SK-N-SH treated with all-trans-retinoic acid at 6 μM for 48 hours (cell line): Measurements from ENCODE around the gene TRNT1.

Experiments
- ATAC-seq: fragments of 200-7000 bp; cut with Tn5 transposase; 3 replicates; pipeline ENCODE4 v1.9.1; 2020; ENCODE audit warnings: mild to moderate bottlenecking, moderate library complexity
- ARNTL ChIP-seq: fragments of 450-650 bp; formaldehyde crosslinking; IDR thresholded peaks from 2 replicates; pipeline ENCODE4 v1.5.0; 2020; ENCODE audit warnings: low read depth, mild to moderate bottlenecking, moderate library complexity, borderline replicate concordance
- BACH2 ChIP-seq: fragments of 250-450 bp; sonication (Bioruptor Pico); IDR thresholded peaks from 2 replicates; pipeline ENCODE4 v1.9.0; 2021; ENCODE audit warnings: mild to moderate bottlenecking, borderline replicate concordance
- CSDC2 ChIP-seq: fragments of 250-450 bp; sonication (Bioruptor Pico); IDR thresholded peaks from 2 replicates; pipeline ENCODE4 v1.5.0; 2020; ENCODE audit warnings: mild to moderate bottlenecking, moderate library complexity
- ESRRG ChIP-seq: fragments of 250-450 bp; sonication (Bioruptor Pico); IDR thresholded peaks from 2 replicates; pipeline ENCODE4 v1.6.1; 2021; ENCODE audit warnings: mild to moderate bottlenecking
- GLIS3 ChIP-seq: fragments of 250-450 bp; sonication (Bioruptor Pico); IDR thresholded peaks from 2 replicates; pipeline ENCODE4 v1.5.0; 2020; ENCODE audit warnings: mild to moderate bottlenecking, moderate library complexity
- ISL1 ChIP-seq: fragments of 250-450 bp; sonication (Bioruptor Pico); IDR thresholded peaks from 2 replicates; pipeline ENCODE4 v2.1.2; 2022; ENCODE audit warnings: mild to moderate bottlenecking, moderate library complexity
- OSR1 ChIP-seq: fragments of 250-450 bp; sonication (Bioruptor Pico); IDR thresholded peaks from 2 replicates; pipeline ENCODE4 v1.8.0; 2022; ENCODE audit warnings: moderate library complexity, mild to moderate bottlenecking, inconsistent platforms
- PPARA ChIP-seq: fragments of 250-450 bp; sonication (Bioruptor Pico); IDR thresholded peaks from 2 replicates; pipeline ENCODE4 v1.5.0; 2020; ENCODE audit warnings: mild to moderate bottlenecking, borderline replicate concordance
- SNAI2 ChIP-seq: fragments of 250-450 bp; sonication (Bioruptor Pico); IDR thresholded peaks from 2 replicates; pipeline ENCODE4 v1.5.0; 2020; ENCODE audit warnings: mild to moderate bottlenecking, moderate library complexity
- TCF4 ChIP-seq: fragments of 250-450 bp; sonication (Bioruptor Pico); IDR thresholded peaks from 2 replicates; pipeline ENCODE4 v1.8.0; 2021; ENCODE audit warnings: mild to moderate bottlenecking, moderate library complexity, borderline replicate concordance
- TOX ChIP-seq: fragments of 250-450 bp; sonication (Bioruptor Pico); IDR thresholded peaks from 2 replicates; pipeline ENCODE4 v1.8.0; 2021; ENCODE audit warnings: mild to moderate bottlenecking, moderate library complexity, borderline replicate concordance
- ZFP3 ChIP-seq: fragments of 250-450 bp; sonication (Bioruptor Pico); IDR thresholded peaks from 2 replicates; pipeline ENCODE4 v1.5.0; 2020; ENCODE audit warnings: mild to moderate bottlenecking, moderate library complexity
- ZFP30 ChIP-seq: fragments of 450-650 bp; formaldehyde crosslinking; IDR thresholded peaks from 2 replicates; pipeline ENCODE4 v1.5.0; 2022; ENCODE audit warnings: mild to moderate bottlenecking, moderate library complexity
- ZNF565 ChIP-seq: fragments of 450-650 bp; formaldehyde crosslinking; conservative IDR thresholded peaks from 2 replicates; pipeline ENCODE4 v1.5.0; 2020; ENCODE audit warnings: low read depth, mild to moderate bottlenecking, moderate library complexity
- ZNF70 ChIP-seq: fragments of 450-650 bp; formaldehyde crosslinking; IDR thresholded peaks from 2 replicates; pipeline ENCODE4 v1.5.0; 2020; ENCODE audit warnings: mild to moderate bottlenecking, moderate library complexity
- TF ChIP-seq, protein P1 (sequence below): fragments of 250-450 bp; sonication (Bioruptor Pico); IDR thresholded peaks from 2 replicates; pipeline ENCODE4 v1.8.0; 2021; ENCODE audit warnings: low read depth, mild to moderate bottlenecking, moderate library complexity, borderline replicate concordance
- TF ChIP-seq, protein P2 (sequence below): fragments of 250-450 bp; sonication (Bioruptor Pico); IDR thresholded peaks from 2 replicates; pipeline ENCODE4 v1.5.0; 2020; ENCODE audit warnings: mild to moderate bottlenecking, moderate library complexity
- TF ChIP-seq, protein P3 (sequence below): fragments of 250-450 bp; sonication (Bioruptor Pico); IDR thresholded peaks from 2 replicates; pipeline ENCODE4 v1.5.1; 2020; ENCODE audit warnings: low read depth, mild to moderate bottlenecking, moderate library complexity
- TF ChIP-seq, protein P4 (sequence below): fragments of 250-450 bp; sonication (Bioruptor Pico); IDR thresholded peaks from 2 replicates; pipeline ENCODE4 v1.5.1; 2021; ENCODE audit warnings: mild to moderate bottlenecking, moderate library complexity
- TF ChIP-seq, protein P5 (sequence below): fragments of 250-450 bp; sonication (Bioruptor Pico); IDR thresholded peaks from 2 replicates; pipeline ENCODE4 v1.8.0; 2020; ENCODE audit warnings: mild to moderate bottlenecking, moderate library complexity, borderline replicate concordance

The TRNT1 gene

DNA sequence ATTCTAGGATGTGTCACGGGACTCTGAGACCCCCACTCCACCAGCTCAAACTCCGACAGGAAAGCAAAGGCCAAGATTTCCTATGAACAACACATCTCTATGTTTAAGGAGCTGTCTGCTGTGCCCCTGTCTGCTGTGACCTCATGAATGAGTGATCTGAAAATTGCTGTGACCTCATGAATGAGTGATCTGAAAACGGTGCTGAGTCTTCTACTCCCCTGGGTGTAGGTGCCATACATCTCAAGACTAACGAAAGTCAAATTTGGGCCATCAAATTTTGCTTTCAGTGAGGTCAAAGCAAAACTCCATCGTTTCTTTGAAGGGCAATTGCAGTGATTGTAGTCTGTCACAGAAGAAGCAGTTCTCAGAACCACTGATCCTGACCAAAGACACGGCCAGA, 41.0 kb upstream of the TRNT1 start:
- no peak for ATAC-seq
- TF ChIP-seq, protein P1, sequence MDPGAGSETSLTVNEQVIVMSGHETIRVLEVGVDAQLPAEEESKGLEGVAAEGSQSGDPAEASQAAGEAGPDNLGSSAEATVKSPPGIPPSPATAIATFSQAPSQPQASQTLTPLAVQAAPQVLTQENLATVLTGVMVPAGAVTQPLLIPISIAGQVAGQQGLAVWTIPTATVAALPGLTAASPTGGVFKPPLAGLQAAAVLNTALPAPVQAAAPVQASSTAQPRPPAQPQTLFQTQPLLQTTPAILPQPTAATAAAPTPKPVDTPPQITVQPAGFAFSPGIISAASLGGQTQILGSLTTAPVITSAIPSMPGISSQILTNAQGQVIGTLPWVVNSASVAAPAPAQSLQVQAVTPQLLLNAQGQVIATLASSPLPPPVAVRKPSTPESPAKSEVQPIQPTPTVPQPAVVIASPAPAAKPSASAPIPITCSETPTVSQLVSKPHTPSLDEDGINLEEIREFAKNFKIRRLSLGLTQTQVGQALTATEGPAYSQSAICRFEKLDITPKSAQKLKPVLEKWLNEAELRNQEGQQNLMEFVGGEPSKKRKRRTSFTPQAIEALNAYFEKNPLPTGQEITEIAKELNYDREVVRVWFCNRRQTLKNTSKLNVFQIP (CRISPR knock-in tag), result no peak
- TF ChIP-seq GLIS3 (no peak), ARNTL (CRISPR knock-in tag) (no peak), CSDC2 (CRISPR knock-in tag) (no peak)
- TF ChIP-seq, protein P2, sequence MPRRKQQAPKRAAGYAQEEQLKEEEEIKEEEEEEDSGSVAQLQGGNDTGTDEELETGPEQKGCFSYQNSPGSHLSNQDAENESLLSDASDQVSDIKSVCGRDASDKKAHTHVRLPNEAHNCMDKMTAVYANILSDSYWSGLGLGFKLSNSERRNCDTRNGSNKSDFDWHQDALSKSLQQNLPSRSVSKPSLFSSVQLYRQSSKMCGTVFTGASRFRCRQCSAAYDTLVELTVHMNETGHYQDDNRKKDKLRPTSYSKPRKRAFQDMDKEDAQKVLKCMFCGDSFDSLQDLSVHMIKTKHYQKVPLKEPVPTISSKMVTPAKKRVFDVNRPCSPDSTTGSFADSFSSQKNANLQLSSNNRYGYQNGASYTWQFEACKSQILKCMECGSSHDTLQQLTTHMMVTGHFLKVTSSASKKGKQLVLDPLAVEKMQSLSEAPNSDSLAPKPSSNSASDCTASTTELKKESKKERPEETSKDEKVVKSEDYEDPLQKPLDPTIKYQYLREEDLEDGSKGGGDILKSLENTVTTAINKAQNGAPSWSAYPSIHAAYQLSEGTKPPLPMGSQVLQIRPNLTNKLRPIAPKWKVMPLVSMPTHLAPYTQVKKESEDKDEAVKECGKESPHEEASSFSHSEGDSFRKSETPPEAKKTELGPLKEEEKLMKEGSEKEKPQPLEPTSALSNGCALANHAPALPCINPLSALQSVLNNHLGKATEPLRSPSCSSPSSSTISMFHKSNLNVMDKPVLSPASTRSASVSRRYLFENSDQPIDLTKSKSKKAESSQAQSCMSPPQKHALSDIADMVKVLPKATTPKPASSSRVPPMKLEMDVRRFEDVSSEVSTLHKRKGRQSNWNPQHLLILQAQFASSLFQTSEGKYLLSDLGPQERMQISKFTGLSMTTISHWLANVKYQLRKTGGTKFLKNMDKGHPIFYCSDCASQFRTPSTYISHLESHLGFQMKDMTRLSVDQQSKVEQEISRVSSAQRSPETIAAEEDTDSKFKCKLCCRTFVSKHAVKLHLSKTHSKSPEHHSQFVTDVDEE (CRISPR knock-in tag), result no peak

DNA sequence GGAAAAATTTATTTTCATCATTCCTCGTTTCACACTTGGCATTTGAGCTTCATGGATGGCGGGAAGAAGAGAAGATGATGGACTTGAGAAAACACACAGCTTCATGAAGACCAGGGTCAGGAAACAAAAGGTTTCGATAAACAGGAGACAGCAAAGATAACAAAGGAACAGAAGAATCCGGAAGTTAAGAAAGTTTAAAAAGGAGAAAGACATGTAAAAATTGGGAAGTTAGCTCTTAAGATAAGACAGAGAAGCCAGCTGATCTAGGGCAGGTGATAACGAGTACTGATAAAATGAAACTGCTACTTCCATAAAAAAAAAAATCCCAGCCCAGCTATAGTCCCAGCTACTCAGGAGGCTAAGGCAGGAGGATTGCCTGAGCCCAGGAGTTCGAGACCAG, 40.5 kb upstream of the TRNT1 start:
- no peak for ATAC-seq
- no peak for TF ChIP-seq TOX

DNA sequence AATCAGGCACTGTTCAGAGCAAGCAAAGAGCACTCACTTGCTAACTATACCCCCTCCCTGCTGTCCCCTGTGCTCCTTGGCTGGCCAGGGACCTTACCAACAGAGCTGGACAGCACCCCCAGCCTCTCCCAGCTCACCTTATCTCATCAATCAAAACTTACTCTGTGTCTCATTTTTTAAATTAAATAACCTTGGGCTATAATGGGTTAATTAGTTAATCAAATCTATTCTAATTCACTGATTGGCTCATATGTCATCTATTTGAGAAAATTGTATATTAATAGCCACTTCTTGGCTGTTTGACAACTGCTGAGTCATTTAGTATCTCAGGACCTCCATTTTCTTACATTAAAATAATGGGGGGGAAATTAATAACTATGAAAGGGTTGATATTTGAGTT, 39.5 kb upstream of the TRNT1 start:
- no peak for ATAC-seq
- TF ChIP-seq, protein P1 (CRISPR knock-in tag), result no peak
- TF ChIP-seq ZFP3 (peak; percentile 55; the same call in 1 of the 2 replicates), ISL1 (CRISPR knock-in tag) (peak; percentile 85), ZNF70 (CRISPR knock-in tag) (no peak), ARNTL (CRISPR knock-in tag) (no peak), ZNF565 (no peak), ESRRG (CRISPR knock-in tag) (no peak), PPARA (CRISPR knock-in tag) (no peak), TCF4 (CRISPR knock-in tag) (peak; percentile 56), SNAI2 (CRISPR knock-in tag) (no peak), ZFP30 (no peak), TOX (no peak), GLIS3 (no peak), OSR1 (no peak), BACH2 (CRISPR knock-in tag) (peak; percentile 53; the same call in 1 of the 2 replicates)
- TF ChIP-seq, protein P3, sequence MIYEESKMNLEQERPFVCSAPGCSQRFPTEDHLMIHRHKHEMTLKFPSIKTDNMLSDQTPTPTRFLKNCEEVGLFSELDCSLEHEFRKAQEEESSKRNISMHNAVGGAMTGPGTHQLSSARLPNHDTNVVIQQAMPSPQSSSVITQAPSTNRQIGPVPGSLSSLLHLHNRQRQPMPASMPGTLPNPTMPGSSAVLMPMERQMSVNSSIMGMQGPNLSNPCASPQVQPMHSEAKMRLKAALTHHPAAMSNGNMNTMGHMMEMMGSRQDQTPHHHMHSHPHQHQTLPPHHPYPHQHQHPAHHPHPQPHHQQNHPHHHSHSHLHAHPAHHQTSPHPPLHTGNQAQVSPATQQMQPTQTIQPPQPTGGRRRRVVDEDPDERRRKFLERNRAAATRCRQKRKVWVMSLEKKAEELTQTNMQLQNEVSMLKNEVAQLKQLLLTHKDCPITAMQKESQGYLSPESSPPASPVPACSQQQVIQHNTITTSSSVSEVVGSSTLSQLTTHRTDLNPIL (CRISPR knock-in tag), result 0 out of 2 replicates have a peak, but pooled peaks have one; percentile 37
- TF ChIP-seq, protein P4, sequence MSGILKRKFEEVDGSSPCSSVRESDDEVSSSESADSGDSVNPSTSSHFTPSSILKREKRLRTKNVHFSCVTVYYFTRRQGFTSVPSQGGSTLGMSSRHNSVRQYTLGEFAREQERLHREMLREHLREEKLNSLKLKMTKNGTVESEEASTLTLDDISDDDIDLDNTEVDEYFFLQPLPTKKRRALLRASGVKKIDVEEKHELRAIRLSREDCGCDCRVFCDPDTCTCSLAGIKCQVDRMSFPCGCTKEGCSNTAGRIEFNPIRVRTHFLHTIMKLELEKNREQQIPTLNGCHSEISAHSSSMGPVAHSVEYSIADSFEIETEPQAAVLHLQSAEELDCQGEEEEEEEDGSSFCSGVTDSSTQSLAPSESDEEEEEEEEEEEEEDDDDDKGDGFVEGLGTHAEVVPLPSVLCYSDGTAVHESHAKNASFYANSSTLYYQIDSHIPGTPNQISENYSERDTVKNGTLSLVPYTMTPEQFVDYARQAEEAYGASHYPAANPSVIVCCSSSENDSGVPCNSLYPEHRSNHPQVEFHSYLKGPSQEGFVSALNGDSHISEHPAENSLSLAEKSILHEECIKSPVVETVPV (CRISPR knock-in tag), result peak; percentile 63; the same call in 1 of the 2 replicates
- TF ChIP-seq, protein P5, sequence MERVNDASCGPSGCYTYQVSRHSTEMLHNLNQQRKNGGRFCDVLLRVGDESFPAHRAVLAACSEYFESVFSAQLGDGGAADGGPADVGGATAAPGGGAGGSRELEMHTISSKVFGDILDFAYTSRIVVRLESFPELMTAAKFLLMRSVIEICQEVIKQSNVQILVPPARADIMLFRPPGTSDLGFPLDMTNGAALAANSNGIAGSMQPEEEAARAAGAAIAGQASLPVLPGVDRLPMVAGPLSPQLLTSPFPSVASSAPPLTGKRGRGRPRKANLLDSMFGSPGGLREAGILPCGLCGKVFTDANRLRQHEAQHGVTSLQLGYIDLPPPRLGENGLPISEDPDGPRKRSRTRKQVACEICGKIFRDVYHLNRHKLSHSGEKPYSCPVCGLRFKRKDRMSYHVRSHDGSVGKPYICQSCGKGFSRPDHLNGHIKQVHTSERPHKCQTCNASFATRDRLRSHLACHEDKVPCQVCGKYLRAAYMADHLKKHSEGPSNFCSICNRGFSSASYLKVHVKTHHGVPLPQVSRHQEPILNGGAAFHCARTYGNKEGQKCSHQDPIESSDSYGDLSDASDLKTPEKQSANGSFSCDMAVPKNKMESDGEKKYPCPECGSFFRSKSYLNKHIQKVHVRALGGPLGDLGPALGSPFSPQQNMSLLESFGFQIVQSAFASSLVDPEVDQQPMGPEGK (CRISPR knock-in tag), result peak; percentile 64; the same call in 1 of the 2 replicates
